Naive thymus-derived CD4-positive, alpha-beta T cell (primary cell): Measurements from ENCODE around the gene ROBO2. TPM values are rescaled to one million over a fixed set of nuclear protein-coding genes. Genes with fewer than 3 reads are reported as not detected.

Experiments
- ATAC-seq: fragments of 150-1000 bp; cut with Tn5 transposase; 2 replicates; pipeline ENCODE4 v1.10.0; 2021; ENCODE audit warnings: mild to moderate bottlenecking, moderate library complexity
- CTCF ChIA-PET: fragments of 350-600 bp; sonication (Branson Sonifier 250); formaldehyde crosslinking; loops from one replicate; lab custom pipeline; 2021; ENCODE audit warnings: antibody characterized with exemption; lab: Charles Lee
- POLR2A ChIA-PET: fragments of 350-600 bp; sonication (Branson Sonifier 250); formaldehyde crosslinking; loops from one replicate; lab custom pipeline; 2021; ENCODE audit warnings: antibody characterized with exemption, inconsistent platforms; lab: Charles Lee
- DNase-seq, 9 donors: peaks; one replicate each; pipeline versions ENCODE4 v3.0.0 to v3.0.0-alpha.2; 2020 to 2022; ENCODE audit warnings: mixed read lengths in 1 of 9
- H3K27ac ChIP-seq: one replicate; pipeline ENCODE4 v1.7.0; 2013; ENCODE audit warnings: mild to moderate bottlenecking, low read depth, low read length, moderate library complexity
- H3K27me3 ChIP-seq, 2 donors: one replicate each; pipeline ENCODE4 v1.7.0; 2013; ENCODE audit warnings: low read length in 2 of 2, mild to moderate bottlenecking in 2 of 2, moderate library complexity in 2 of 2; ENCODE audit not compliant: control insufficient read depth in 2 of 2, insufficient read depth in 2 of 2
- H3K36me3 ChIP-seq, 3 experiments: 1 replicate in 2 of 3; 2 replicates in 1 of 3; pipeline ENCODE4 v1.7.0; 2013; ENCODE audit warnings: low read length in 3 of 3, mild to moderate bottlenecking in 3 of 3, moderate library complexity in 1 of 3; ENCODE audit not compliant: insufficient read depth in 3 of 3, control insufficient read depth in 2 of 3
- H3K4me1 ChIP-seq, 2 donors: one replicate each; pipeline ENCODE4 v1.7.0; 2013; ENCODE audit warnings: low read length in 2 of 2, mild to moderate bottlenecking in 2 of 2, moderate library complexity in 1 of 2; ENCODE audit not compliant: control insufficient read depth in 2 of 2, insufficient read depth in 2 of 2
- H3K4me3 ChIP-seq: 2 replicates; pipeline ENCODE4 v1.7.0; 2013; ENCODE audit warnings: mild to moderate bottlenecking, low read length
- H3K9me3 ChIP-seq, 3 experiments: 1 replicate in 2 of 3; 2 replicates in 1 of 3; pipeline ENCODE4 v1.7.0; 2013; ENCODE audit warnings: low read length in 3 of 3; ENCODE audit not compliant: control insufficient read depth in 2 of 3
- H3K27ac Mint-ChIP-seq, 9 donors: one replicate each; pipeline ENCODE4 v1.8.0; 2020 to 2022; ENCODE audit warnings: mixed read lengths in 9 of 9, mild to moderate bottlenecking in 8 of 9, moderate library complexity in 5 of 9, inconsistent platforms in 2 of 9
- H3K27me3 Mint-ChIP-seq, 5 donors: one replicate each; pipeline ENCODE4 v1.8.0; 2021 to 2022; ENCODE audit warnings: mixed read lengths in 5 of 5, mild to moderate bottlenecking in 1 of 5
- H3K36me3 Mint-ChIP-seq, 5 donors: one replicate each; pipeline ENCODE4 v1.8.0; 2020 to 2022; ENCODE audit warnings: mixed read lengths in 5 of 5, mild to moderate bottlenecking in 3 of 5, inconsistent platforms in 1 of 5
- H3K4me1 Mint-ChIP-seq, 7 donors: one replicate each; pipeline ENCODE4 v1.8.0; 2020 to 2022; ENCODE audit warnings: mixed read lengths in 7 of 7, mild to moderate bottlenecking in 3 of 7, inconsistent platforms in 1 of 7
- H3K4me3 Mint-ChIP-seq, 10 donors: one replicate each; pipeline ENCODE4 v1.8.0; 2020 to 2022; ENCODE audit warnings: mild to moderate bottlenecking in 10 of 10, mixed read lengths in 10 of 10, moderate library complexity in 6 of 10, inconsistent platforms in 2 of 10
- H3K9me3 Mint-ChIP-seq, 11 donors: one replicate each; pipeline ENCODE4 v1.8.0; 2020 to 2022; ENCODE audit warnings: mixed read lengths in 11 of 11, mild to moderate bottlenecking in 4 of 11, inconsistent platforms in 1 of 11, moderate library complexity in 1 of 11
- intact Hi-C, 2 donors: fragments of 100-400 bp; cut with micrococcal nuclease; formaldehyde crosslinking; loops; one replicate each; pipeline ENCODE4 v1.15.1; 2023
- polyA plus RNA-seq, 2 donors: library from polyadenylated mRNA; unstranded; fragments of 300-500 nt; fragmentation: Illumina TruSeq; gene quantifications; one replicate each; pipeline ENCODE4 v1.2.3, GENCODE V29; 2021
- total RNA-seq, 6 experiments: library from RNA in 5 of 6; stranded (reverse) in 5 of 6; gene quantifications; 1 replicate in 5 of 6; 2 replicates in 1 of 6; pipeline ENCODE4 v1.2.3 and lab custom pipeline; 2021 to 2026

The ROBO2 gene
- total and polyA plus RNA-seq, 7 experiments from 2014 or later: not detected

DNA sequence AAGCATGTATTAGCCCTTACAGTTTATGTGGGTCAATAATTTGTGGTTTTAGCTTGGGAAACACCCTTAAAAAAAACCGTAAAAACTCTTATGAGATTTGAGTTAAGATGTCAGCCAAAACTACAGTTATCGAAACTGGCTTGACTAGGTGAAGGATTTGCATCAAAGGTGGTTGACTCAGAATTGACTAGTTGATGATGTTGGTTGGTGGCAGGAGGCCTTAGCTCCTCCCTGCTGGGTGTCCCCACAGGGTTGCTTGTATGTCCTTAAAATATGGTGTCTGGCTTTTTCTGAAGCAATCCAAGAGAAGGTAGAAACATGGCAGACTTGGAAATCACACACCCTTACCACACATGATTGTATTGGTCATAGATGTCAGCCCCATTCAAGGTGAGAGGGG is 305.1 kb downstream of the ROBO2 start:
- Mint-ChIP-seq H3K4me1 (no peaks in the 10 kb centered on the region), H3K27ac (no peak overlapping the region), H3K27me3 (no peaks in the 10 kb centered on the region), H3K36me3 (no peaks in the 10 kb centered on the region), H3K4me3 (no peak overlapping the region), H3K9me3 (peaks cover 0 to 21% (median 14%) of the 10 kb centered on the region in 11 donors)
- intact Hi-C loops: no loop called here
- no peak for ATAC-seq
- Histone ChIP-seq H3K4me3 (no peak overlapping the region), H3K27ac (no peak overlapping the region), H3K9me3 (no peaks in the 10 kb centered on the region), H3K36me3 (no peaks in the 10 kb centered on the region), H3K4me1 (no peaks in the 10 kb centered on the region), H3K27me3 (no peaks in the 10 kb centered on the region)
- CTCF ChIA-PET: no interaction called here
- POLR2A ChIA-PET: no interaction called here
- DNase-seq: no peak

DNA sequence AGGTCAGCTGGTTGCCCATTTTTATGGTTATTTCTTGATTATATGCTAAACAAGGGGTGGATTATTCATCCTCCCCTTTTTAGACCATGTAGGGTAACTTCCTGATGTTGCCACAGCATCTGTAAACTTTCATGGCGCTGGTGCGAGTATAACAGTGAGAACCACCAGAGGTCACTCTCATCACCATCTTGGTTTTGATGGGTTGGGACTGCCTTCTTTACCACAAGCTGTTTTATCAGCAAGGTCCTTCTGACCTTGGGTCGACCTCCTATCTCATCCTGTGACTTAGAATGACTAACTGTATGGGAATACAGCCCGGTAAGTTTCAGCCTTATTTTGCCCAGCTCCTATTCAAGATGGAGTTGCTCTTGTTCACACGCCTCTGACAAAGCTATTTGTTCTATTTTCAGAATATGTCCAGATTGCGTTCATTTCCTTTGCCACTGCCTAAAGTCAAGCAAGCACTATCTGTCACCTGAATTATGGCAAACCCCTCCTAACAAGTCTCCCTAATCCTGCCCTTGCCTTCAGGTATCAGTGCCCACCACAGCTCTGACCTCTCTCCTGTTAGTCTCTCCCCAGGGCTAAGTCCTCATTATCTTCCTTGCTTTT is 308.5 kb downstream of the ROBO2 start:
- no peaks in the 10 kb centered on the region for H3K4me1 ChIP-seq
- H3K9me3 Mint-ChIP-seq: peaks cover 3 to 26% (median 14%) of the 10 kb centered on the region in 11 donors
- H3K27me3 Mint-ChIP-seq: no peaks in the 10 kb centered on the region
- H3K27ac Mint-ChIP-seq: no peak overlapping the region
- intact Hi-C loops: no loop called here
- H3K27me3 ChIP-seq: no peaks in the 10 kb centered on the region
- H3K4me3 Mint-ChIP-seq: no peak overlapping the region
- no peaks in the 10 kb centered on the region for H3K36me3 Mint-ChIP-seq
- H3K4me3 ChIP-seq: no peak overlapping the region
- H3K36me3 ChIP-seq: no peaks in the 10 kb centered on the region
- ChIA-PET POLR2A (no interaction called here), CTCF (no interaction called here)
- no peaks in the 10 kb centered on the region for H3K4me1 Mint-ChIP-seq
- DNase-seq (no peak), ATAC-seq (no peak)
- no peak overlapping the region for H3K27ac ChIP-seq
- H3K9me3 ChIP-seq: no peaks in the 10 kb centered on the region

DNA sequence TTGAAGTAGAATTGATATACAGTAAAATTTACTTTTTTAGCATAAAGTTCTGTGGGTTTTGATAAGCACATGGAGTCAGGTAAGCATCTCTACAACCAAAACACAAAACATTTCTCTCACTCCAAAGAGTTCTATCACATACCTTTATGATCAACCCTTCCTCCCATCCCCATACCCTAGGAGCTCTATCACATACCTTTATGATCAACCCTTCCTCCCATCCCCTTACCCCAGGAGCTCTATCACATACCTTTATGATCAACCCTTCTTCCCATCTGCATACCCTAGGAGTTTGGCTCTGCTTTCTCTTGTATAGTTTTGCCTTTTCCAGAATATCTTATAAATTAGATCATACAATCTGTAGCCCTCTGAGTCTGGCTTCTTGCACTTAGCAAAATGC is 315.1 kb downstream of the ROBO2 start:
- no peaks in the 10 kb centered on the region for H3K36me3 ChIP-seq
- intact Hi-C loops: no loop called here
- H3K4me1 ChIP-seq: no peaks in the 10 kb centered on the region
- POLR2A ChIA-PET: no interaction called here
- no peak for ATAC-seq
- Mint-ChIP-seq H3K36me3 (no peaks in the 10 kb centered on the region), H3K9me3 (peaks cover 3 to 26% (median 8%) of the 10 kb centered on the region in 11 donors), H3K27me3 (no peaks in the 10 kb centered on the region), H3K4me1 (no peaks in the 10 kb centered on the region), H3K27ac (no peak overlapping the region), H3K4me3 (no peak overlapping the region)
- no peak for DNase-seq
- CTCF ChIA-PET: no interaction called here
- no peaks in the 10 kb centered on the region for H3K27me3 ChIP-seq
- no peaks in the 10 kb centered on the region for H3K9me3 ChIP-seq
- H3K27ac ChIP-seq: no peak overlapping the region
- H3K4me3 ChIP-seq: no peak overlapping the region

DNA sequence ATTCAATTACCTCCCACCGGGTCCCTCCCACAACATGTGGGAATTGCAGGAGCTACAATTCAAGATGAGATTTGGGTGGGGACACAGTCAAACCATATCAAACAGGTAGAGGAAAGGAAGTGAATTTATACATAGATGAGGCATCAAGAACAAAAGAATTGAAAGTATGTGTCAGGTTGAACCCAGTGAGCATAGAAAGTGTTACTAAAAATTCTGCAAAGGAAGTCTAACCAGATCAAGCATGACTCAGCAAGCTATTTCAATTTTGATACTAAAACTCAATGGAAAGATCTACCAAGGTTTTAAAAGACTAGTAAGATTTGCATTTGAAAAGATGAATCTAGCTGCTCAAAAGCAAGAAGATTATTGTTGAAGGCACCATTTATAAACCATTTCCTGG is 323.0 kb downstream of the ROBO2 start:
- POLR2A ChIA-PET: no interaction called here
- H3K4me3 Mint-ChIP-seq: no peak overlapping the region
- no peaks in the 10 kb centered on the region for H3K27me3 ChIP-seq
- intact Hi-C loops: no loop called here
- CTCF ChIA-PET: no interaction called here
- H3K4me3 ChIP-seq: no peak overlapping the region
- no peaks in the 10 kb centered on the region for H3K9me3 ChIP-seq
- peaks cover 4 to 29% (median 14%) of the 10 kb centered on the region in 11 donors for H3K9me3 Mint-ChIP-seq
- no peaks in the 10 kb centered on the region for H3K36me3 ChIP-seq
- H3K27ac Mint-ChIP-seq: no peak overlapping the region
- H3K4me1 ChIP-seq: no peaks in the 10 kb centered on the region
- H3K27me3 Mint-ChIP-seq: no peaks in the 10 kb centered on the region
- no peak overlapping the region for H3K27ac ChIP-seq
- ATAC-seq: no peak
- H3K4me1 Mint-ChIP-seq: no peaks in the 10 kb centered on the region
- peaks cover 0 to 10% (median 0%) of the 10 kb centered on the region in 5 donors for H3K36me3 Mint-ChIP-seq
- DNase-seq: no peak

DNA sequence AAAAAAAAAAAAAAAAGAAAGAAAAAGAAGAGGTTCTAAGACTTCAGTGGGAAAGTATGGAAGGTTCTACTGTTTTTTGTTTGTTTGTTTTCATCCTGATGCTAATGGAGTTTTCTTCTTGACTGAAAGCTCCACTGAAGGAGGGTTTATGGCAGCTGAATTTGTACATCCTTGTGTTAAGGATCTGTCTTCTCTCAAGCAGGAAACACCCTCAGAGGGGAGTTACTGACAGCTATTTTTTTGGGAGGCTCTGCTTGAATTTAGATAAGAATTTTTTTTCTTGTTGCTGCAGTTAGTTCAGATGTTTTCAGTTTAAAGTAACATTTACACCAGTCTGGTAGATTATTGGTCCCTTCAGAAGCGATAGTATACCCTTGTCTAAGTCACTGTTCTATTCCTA is 325.3 kb downstream of the ROBO2 start:
- intact Hi-C loops: no loop called here
- H3K4me1 Mint-ChIP-seq: no peaks in the 10 kb centered on the region

DNA sequence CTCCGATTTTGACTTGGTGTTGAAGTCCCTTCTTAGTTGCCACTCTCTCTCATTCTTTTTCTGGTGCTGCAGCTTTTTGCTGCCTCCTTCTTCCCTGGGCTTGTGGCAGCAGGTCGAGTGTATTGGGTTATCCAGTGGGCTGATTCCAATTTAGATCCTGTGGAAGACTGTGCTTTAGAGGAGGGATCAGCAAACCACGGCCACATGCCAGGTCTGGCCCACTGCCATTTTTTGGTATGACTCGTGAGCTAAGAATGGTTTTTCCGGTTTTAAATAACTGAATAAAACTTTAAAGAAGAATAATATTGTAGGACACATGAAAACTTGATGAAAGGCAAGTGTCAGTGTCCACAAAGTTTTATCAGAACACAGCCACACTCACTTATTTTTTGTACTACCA is 330.5 kb downstream of the ROBO2 start:
- no peaks in the 10 kb centered on the region for H3K36me3 ChIP-seq
- H3K27me3 ChIP-seq: no peaks in the 10 kb centered on the region
- no peak overlapping the region for H3K27ac ChIP-seq
- H3K27me3 Mint-ChIP-seq: no peaks in the 10 kb centered on the region
- no peaks in the 10 kb centered on the region for H3K9me3 ChIP-seq
- intact Hi-C loops: no loop called here
- no peaks in the 10 kb centered on the region for H3K4me1 ChIP-seq
- no peak overlapping the region for H3K4me3 ChIP-seq
- H3K9me3 Mint-ChIP-seq: peaks cover 0 to 8% (median 1%) of the 10 kb centered on the region in 11 donors
- POLR2A ChIA-PET: no interaction called here
- CTCF ChIA-PET: no interaction called here
- no peak for ATAC-seq
- H3K4me1 Mint-ChIP-seq: no peaks in the 10 kb centered on the region
- H3K27ac Mint-ChIP-seq: no peak overlapping the region
- no peaks in the 10 kb centered on the region for H3K36me3 Mint-ChIP-seq
- no peak for DNase-seq
- no peak overlapping the region for H3K4me3 Mint-ChIP-seq

More for the DNA sequence above, 325.3 kb downstream of the ROBO2 start:
- H3K36me3 ChIP-seq: no peaks in the 10 kb centered on the region
- no peaks in the 10 kb centered on the region for H3K9me3 ChIP-seq
- Mint-ChIP-seq H3K36me3 (peaks cover 0 to 10% (median 0%) of the 10 kb centered on the region in 5 donors), H3K4me3 (no peak overlapping the region), H3K9me3 (peaks cover 4 to 29% (median 14%) of the 10 kb centered on the region in 11 donors), H3K27ac (no peak overlapping the region), H3K27me3 (no peaks in the 10 kb centered on the region)
- no peak overlapping the region for H3K4me3 ChIP-seq
- no peak overlapping the region for H3K27ac ChIP-seq
- DNase-seq (no peak), ATAC-seq (no peak)
- H3K4me1 ChIP-seq: no peaks in the 10 kb centered on the region
- ChIA-PET POLR2A (no interaction called here), CTCF (no interaction called here)
- H3K27me3 ChIP-seq: no peaks in the 10 kb centered on the region

DNA sequence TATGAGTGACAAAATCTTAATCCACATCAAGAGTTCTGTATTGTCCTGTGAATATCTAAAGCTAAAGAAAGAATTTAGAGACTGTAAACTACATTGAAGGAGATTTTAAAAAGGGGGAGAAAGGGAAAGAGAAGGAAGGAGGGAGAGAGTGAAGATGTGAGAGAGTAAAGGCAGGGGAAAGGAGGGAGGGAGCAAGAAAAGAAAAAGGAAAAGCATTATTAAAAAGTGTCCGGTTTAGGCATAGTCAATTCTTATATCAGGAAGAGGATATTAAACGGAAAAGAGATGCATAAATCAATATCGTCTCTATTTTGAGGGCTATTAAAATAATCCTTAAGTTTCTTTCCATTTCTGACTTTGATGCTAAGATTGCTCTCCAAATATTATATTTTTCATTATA is 332.1 kb downstream of the ROBO2 start:
- Mint-ChIP-seq H3K4me3 (no peak overlapping the region), H3K27ac (no peak overlapping the region), H3K36me3 (no peaks in the 10 kb centered on the region), H3K27me3 (no peaks in the 10 kb centered on the region), H3K9me3 (peaks cover 0 to 12% (median 2%) of the 10 kb centered on the region in 11 donors), H3K4me1 (no peaks in the 10 kb centered on the region)
- DNase-seq: no peak
- Histone ChIP-seq H3K27ac (no peak overlapping the region), H3K9me3 (no peaks in the 10 kb centered on the region), H3K4me3 (no peak overlapping the region), H3K36me3 (no peaks in the 10 kb centered on the region), H3K4me1 (no peaks in the 10 kb centered on the region), H3K27me3 (no peaks in the 10 kb centered on the region)
- ChIA-PET CTCF (no interaction called here), POLR2A (no interaction called here)
- intact Hi-C loops: no loop called here
- ATAC-seq: no peak
